Neural cell (in vitro differentiated cells): ENCODE data around the gene NDFIP2. TPM values are rescaled to one million over a fixed set of nuclear protein-coding genes. Genes with fewer than 3 reads are reported as not detected.

Experiments
- H2AFZ ChIP-seq: fragments of 200-600, 300-800 bp; sonication (generic), shearing (Covaris generic); 2 replicates; pipeline ENCODE4 v1.6.0; 2014; ENCODE audit warnings: low read depth, mild to moderate bottlenecking, antibody characterized with exemption, low read length, moderate library complexity
- H3F3A ChIP-seq: fragments of 200-600 bp; shearing (Covaris generic); 2 replicates; pipeline ENCODE4 v1.6.1; 2016; ENCODE audit warnings: mild to moderate bottlenecking, moderate library complexity, mixed read lengths, antibody characterized with exemption, low read length; ENCODE audit not compliant: insufficient read depth, poor library complexity, severe bottlenecking
- H3K27ac ChIP-seq: fragments of 200-600, 300-800 bp; sonication (generic), shearing (Covaris generic); 2 replicates; pipeline ENCODE4 v1.5.1; 2014; ENCODE audit warnings: mild to moderate bottlenecking, low read length, moderate library complexity
- H3K27me3 ChIP-seq: fragments of 300-800, 200-600 bp; sonication (generic), shearing (Covaris generic); 2 replicates; pipeline ENCODE4 v1.6.0; 2014; ENCODE audit warnings: mild to moderate bottlenecking, low read depth, low read length, moderate library complexity; ENCODE audit not compliant: insufficient read depth
- H3K36me3 ChIP-seq: fragments of 300-800, 200-600 bp; sonication (generic), shearing (Covaris generic); 2 replicates; pipeline ENCODE4 v1.5.1; 2014; ENCODE audit warnings: mild to moderate bottlenecking, antibody characterized with exemption, low read length, moderate library complexity; ENCODE audit not compliant: insufficient read depth
- H3K4me2 ChIP-seq: fragments of 300-800, 200-600 bp; sonication (generic), shearing (Covaris generic); 2 replicates; pipeline ENCODE4 v1.6.0; 2014; ENCODE audit warnings: mild to moderate bottlenecking, low read length
- H3K4me3 ChIP-seq: fragments of 300-800, 200-600 bp; sonication (generic), shearing (Covaris generic); 2 replicates; pipeline ENCODE4 v1.5.1; 2014; ENCODE audit warnings: mild to moderate bottlenecking, low read length, moderate library complexity
- H3K79me2 ChIP-seq: fragments of 200-600 bp; shearing (Covaris generic); replicated peaks from 2 replicates; pipeline ENCODE4 v1.6.0; 2014; ENCODE audit warnings: mild to moderate bottlenecking, low read length, moderate library complexity; ENCODE audit not compliant: insufficient read depth
- H3K9ac ChIP-seq: fragments of 300-800, 200-600 bp; sonication (generic), shearing (Covaris generic); 2 replicates; pipeline ENCODE4 v1.6.1; 2016; ENCODE audit warnings: mild to moderate bottlenecking, low read length, mixed read lengths
- H3K9me2 ChIP-seq: fragments of 200-600 bp; shearing (Covaris generic); 2 replicates; pipeline ENCODE4 v1.6.1; 2016; ENCODE audit warnings: mild to moderate bottlenecking, low read length, mixed read lengths; ENCODE audit not compliant: insufficient read depth
- H3K9me3 ChIP-seq: fragments of 200-600, 300-800 bp; sonication (generic), shearing (Covaris generic); 2 replicates; pipeline ENCODE4 v1.6.1; 2016; ENCODE audit warnings: mild to moderate bottlenecking, mixed run types, low read length, moderate library complexity, mixed read lengths
- H4K20me1 ChIP-seq: fragments of 200-600 bp; shearing (Covaris generic); 2 replicates; pipeline ENCODE4 v1.6.1; 2016; ENCODE audit warnings: mild to moderate bottlenecking, mixed run types; ENCODE audit not compliant: insufficient read depth
- EP300 ChIP-seq: fragments of 450-650 bp; conservative IDR thresholded peaks from 2 replicates; pipeline ENCODE4 v1.6.1; 2014; ENCODE audit warnings: antibody characterized with exemption, mild to moderate bottlenecking, moderate library complexity; ENCODE audit not compliant: poor library complexity, severe bottlenecking
- EZH2 ChIP-seq: fragments of 200-600, 300-800 bp; shearing (Covaris generic), sonication (generic); IDR thresholded peaks from 2 replicates; pipeline ENCODE4 v1.6.1; 2014; ENCODE audit warnings: antibody characterized with exemption, low read length, borderline replicate concordance, mild to moderate bottlenecking; ENCODE audit not compliant: insufficient read depth, poor library complexity, severe bottlenecking
- POLR2AphosphoS5 ChIP-seq: IDR thresholded peaks from 2 replicates; pipeline ENCODE4 v1.6.1; 2012
- SMC3 ChIP-seq: fragments of 450-650 bp; conservative IDR thresholded peaks from 2 replicates; pipeline ENCODE4 v1.6.1; 2014; ENCODE audit warnings: antibody characterized with exemption, mild to moderate bottlenecking, moderate library complexity; ENCODE audit not compliant: poor library complexity
- TAF1 ChIP-seq: IDR thresholded peaks from 2 replicates; pipeline ENCODE4 v1.6.1; 2012; ENCODE audit warnings: low read depth
- polyA plus RNA-seq: library from polyadenylated mRNA; depleted of rRNA; stranded (reverse); fragments of >200 nt; gene quantifications from 2 replicates; pipeline ENCODE4 v1.2.3, GENCODE V29; 2014
- TF ChIP-seq, protein P1 (sequence below): fragments of 450-650 bp; IDR thresholded peaks from 2 replicates; pipeline ENCODE4 v1.5.1; 2014; ENCODE audit warnings: antibody characterized with exemption, mild to moderate bottlenecking, moderate library complexity; ENCODE audit not compliant: poor library complexity, severe bottlenecking

Gene NDFIP2
- polyA plus RNA-seq, 1 donor from 2014 or later, result 41.2 TPM

DNA sequence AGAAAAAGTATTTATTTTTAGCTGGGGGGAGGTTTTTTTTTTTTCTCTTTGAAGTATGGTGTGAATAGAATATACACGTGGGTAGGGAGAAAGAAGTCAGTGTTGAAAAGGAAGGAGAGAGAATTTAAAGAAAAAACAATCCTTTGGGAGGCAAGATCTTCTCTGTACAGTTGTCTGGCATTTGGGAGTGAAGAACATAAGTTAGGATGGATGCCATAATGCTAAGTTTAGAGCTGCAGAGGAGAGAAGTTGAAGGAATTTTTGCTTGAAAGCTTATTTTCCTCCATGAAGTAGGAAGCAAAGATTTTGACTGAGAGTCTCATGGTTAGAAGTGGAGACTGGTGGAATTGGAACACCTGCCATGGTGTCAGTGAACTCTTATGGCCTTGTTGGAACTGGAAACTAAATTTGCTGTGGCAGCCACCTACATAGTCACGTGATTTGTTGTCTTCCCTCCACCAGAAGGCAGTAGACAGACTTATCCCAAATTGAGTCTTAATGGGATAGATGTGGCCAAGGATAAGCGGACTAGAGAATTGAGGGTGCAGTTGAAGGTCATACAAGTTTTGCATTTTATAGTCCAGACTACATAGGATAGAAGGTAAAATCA is 22.0 kb downstream of the NDFIP2 start:
- H3K79me2 ChIP-seq, result no peaks in the 10 kb centered on the region

DNA sequence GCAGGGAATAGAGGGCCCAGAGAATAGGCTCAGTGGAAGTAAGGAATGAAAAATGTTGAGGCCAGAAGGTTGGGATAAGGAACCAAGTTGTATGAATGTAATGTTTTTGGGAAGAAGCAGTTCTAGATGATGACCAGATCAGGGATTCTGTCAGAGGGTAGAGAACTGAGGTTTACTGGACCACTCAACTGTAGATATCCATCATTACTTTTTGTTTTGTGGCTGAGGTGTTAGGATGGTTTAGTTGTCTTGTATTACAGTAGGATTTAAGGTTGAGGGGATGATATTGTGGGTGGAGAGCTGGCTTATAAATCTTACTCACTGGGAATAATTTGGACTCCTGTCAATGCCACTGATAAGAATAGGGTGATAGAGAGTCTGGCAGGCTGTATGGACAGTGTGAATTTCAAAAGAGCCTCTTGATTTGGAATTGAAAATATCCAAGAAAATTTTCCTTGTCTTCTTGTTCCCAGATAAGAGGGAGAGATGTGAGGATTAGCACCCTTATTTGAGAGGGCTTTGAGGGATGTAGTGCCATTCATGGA is 22.6 kb downstream of the NDFIP2 start:
- Histone ChIP-seq H3K4me2 (no peak overlapping the region), H3F3A (no peaks in the 10 kb centered on the region), H3K9me2 (no peaks in the 10 kb centered on the region), H3K36me3 (no peaks in the 10 kb centered on the region), H2AFZ (no peak overlapping the region), H3K27ac (no peak overlapping the region), H3K79me2 (no peaks in the 10 kb centered on the region), H3K27me3 (no peaks in the 10 kb centered on the region), H3K9me3 (no peaks in the 10 kb centered on the region), H3K4me3 (no peak overlapping the region), H3K9ac (no peak overlapping the region), H4K20me1 (no peaks in the 10 kb centered on the region)
- TF ChIP-seq EZH2 (no peak), POLR2AphosphoS5 (no peak), EP300 (no peak)
- TF ChIP-seq, protein P1, sequence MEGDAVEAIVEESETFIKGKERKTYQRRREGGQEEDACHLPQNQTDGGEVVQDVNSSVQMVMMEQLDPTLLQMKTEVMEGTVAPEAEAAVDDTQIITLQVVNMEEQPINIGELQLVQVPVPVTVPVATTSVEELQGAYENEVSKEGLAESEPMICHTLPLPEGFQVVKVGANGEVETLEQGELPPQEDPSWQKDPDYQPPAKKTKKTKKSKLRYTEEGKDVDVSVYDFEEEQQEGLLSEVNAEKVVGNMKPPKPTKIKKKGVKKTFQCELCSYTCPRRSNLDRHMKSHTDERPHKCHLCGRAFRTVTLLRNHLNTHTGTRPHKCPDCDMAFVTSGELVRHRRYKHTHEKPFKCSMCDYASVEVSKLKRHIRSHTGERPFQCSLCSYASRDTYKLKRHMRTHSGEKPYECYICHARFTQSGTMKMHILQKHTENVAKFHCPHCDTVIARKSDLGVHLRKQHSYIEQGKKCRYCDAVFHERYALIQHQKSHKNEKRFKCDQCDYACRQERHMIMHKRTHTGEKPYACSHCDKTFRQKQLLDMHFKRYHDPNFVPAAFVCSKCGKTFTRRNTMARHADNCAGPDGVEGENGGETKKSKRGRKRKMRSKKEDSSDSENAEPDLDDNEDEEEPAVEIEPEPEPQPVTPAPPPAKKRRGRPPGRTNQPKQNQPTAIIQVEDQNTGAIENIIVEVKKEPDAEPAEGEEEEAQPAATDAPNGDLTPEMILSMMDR, result no peak

More for the DNA sequence above, 22.0 kb downstream of the NDFIP2 start:
- Histone ChIP-seq H3K9me2 (no peaks in the 10 kb centered on the region), H3K4me2 (no peak overlapping the region), H3F3A (no peaks in the 10 kb centered on the region), H2AFZ (no peak overlapping the region), H3K27me3 (no peaks in the 10 kb centered on the region), H3K36me3 (no peaks in the 10 kb centered on the region), H3K9me3 (no peaks in the 10 kb centered on the region), H4K20me1 (no peaks in the 10 kb centered on the region), H3K9ac (no peak overlapping the region), H3K4me3 (no peak overlapping the region), H3K27ac (no peak overlapping the region)
- TF ChIP-seq TAF1, result no peak

DNA sequence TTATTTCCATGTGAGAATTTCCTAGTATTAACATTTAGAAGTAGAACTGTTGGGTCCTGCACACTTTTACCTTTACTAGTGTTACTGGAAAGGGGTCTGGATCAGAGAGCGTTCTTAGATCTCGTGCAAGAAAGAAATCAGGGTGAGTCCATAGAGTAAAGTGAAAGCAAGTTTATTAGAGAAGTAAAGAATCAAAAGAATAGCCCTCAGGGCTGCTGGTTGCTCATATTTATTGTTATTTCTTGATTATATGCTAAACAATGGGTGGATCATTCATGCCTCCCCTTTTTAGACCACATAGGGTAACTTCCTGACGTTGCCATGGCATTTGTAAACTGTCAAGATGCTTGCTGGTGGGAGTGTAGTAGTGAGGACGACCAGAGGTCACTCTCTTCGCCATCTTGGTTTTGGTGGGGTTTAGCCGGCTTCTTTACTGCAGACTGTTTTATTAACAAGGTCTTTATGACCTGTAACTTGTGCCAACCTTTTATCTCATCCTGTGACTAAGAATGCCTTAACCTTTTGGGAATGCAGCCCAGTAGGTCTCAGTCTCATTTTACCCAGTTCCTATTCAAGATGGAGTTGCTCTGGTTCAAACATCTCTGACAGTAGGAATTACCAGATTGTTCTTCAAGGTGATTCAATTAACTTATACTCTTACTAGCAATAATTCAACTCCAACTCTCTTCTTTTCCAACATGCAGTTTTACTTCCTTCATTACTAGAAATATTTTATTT is 27.4 kb downstream of the NDFIP2 start:
- TF ChIP-seq SMC3, result no peak
- TF ChIP-seq POLR2AphosphoS5, result no peak
- TF ChIP-seq, protein P1, result no peak
- H3K4me3 ChIP-seq, result no peak overlapping the region
- H3K27me3 ChIP-seq, result no peaks in the 10 kb centered on the region
- H3K9ac ChIP-seq, result no peak overlapping the region
- no peaks in the 10 kb centered on the region for H3K36me3 ChIP-seq
- H3K79me2 ChIP-seq, result no peaks in the 10 kb centered on the region
- no peaks in the 10 kb centered on the region for H3F3A ChIP-seq
- H3K9me3 ChIP-seq, result no peaks in the 10 kb centered on the region
- H2AFZ ChIP-seq, result no peak overlapping the region
- no peak overlapping the region for H3K4me2 ChIP-seq
- no peak overlapping the region for H3K27ac ChIP-seq
- H4K20me1 ChIP-seq, result no peaks in the 10 kb centered on the region
- no peaks in the 10 kb centered on the region for H3K9me2 ChIP-seq
